GM19438 (cell line): ENCODE results near the gene AJUBA.
"Not testable (repeated sequence)": the region's sequence is repeated elsewhere in the genome, so short reads cannot be mapped to it uniquely, and the experiment has no call there.

ENCODE experiments used
- ATAC-seq: cut with Tn5 transposase; IDR thresholded peaks from one replicate; pipeline ENCODE4 v1.9.1; 2021; ENCODE audit warnings: low read depth; ENCODE audit not compliant: unreplicated experiment

The AJUBA gene

GRCh38 chr14:23006544-23007419 lies 24.4 kb upstream of the AJUBA start:
- ATAC-seq = peak; percentile 89

- no peak for ATAC-seq
Observed at GRCh38 chr14:23006188-23006534, 23.8 kb upstream of the AJUBA start.

GRCh38 chr14:23005451-23006187 lies 23.3 kb upstream of the AJUBA start:
- ATAC-seq = no peak

- not testable (repeated sequence) for ATAC-seq
Observed at GRCh38 chr14:23004274-23004673, 21.9 kb upstream of the AJUBA start.

- ATAC-seq = no peak
Observed at GRCh38 chr14:23002592-23002991, 20.2 kb upstream of the AJUBA start.

- ATAC-seq = no peak
Observed at GRCh38 chr14:23000860-23001259, 18.5 kb upstream of the AJUBA start.

GRCh38 chr14:22998329-22999012 lies 16.1 kb upstream of the AJUBA start:
- no peak for ATAC-seq

GRCh38 chr14:22997676-22998323 lies 15.4 kb upstream of the AJUBA start:
- ATAC-seq = no peak

- ATAC-seq = no peak
Observed at GRCh38 chr14:22996768-22997654, 14.7 kb upstream of the AJUBA start.

- no peak for ATAC-seq
Observed at GRCh38 chr14:22995889-22996625, 13.7 kb upstream of the AJUBA start.

- no peak for ATAC-seq
Observed at GRCh38 chr14:22994762-22995275, 12.5 kb upstream of the AJUBA start.

GRCh38 chr14:22993517-22993916 lies 11.2 kb upstream of the AJUBA start:
- ATAC-seq = no peak

- no peak for ATAC-seq
Observed at GRCh38 chr14:22991852-22992251, 9.5 kb upstream of the AJUBA start.

GRCh38 chr14:22987291-22987690 lies 4.9 kb upstream of the AJUBA start:
- no peak for ATAC-seq

- ATAC-seq = no peak
Observed at GRCh38 chr14:22986508-22987054, 4.2 kb upstream of the AJUBA start.

- ATAC-seq = no peak
Observed at GRCh38 chr14:22985894-22986507, 3.6 kb upstream of the AJUBA start.

- ATAC-seq = no peak
Observed at GRCh38 chr14:22984959-22985658, 2.8 kb upstream of the AJUBA start.
